CD14-positive monocyte (primary cell): ENCODE data around the gene MBD1. TPM values are rescaled to one million over a fixed set of nuclear protein-coding genes. Genes with fewer than 3 reads are reported as not detected.

Source experiments
- DNase-seq, 3 donors: peaks; one replicate each; pipeline ENCODE4 v3.0.0-alpha.2; 2011 to 2022
- H2AFZ ChIP-seq: 2 replicates; pipeline ENCODE4 v1.6.0; 2012; ENCODE audit warnings: mild to moderate bottlenecking, low read depth, low read length, inconsistent platforms; ENCODE audit not compliant: insufficient read depth, poor library complexity, severe bottlenecking
- H3K27ac ChIP-seq, 2 donors: 1 replicate in 1 of 2; 2 replicates in 1 of 2; pipeline ENCODE4 v1.5.1; 2012 to 2013; ENCODE audit warnings: low read length in 2 of 2, control low read depth in 1 of 2, inconsistent platforms in 1 of 2, low read depth in 1 of 2, mild to moderate bottlenecking in 1 of 2
- H3K27me3 ChIP-seq, 2 donors: one replicate each; pipeline versions ENCODE4 v1.6.0 to v1.6.1; 2011 to 2013; ENCODE audit warnings: low read length in 2 of 2; ENCODE audit not compliant: control insufficient read depth in 2 of 2, insufficient read depth in 2 of 2
- H3K36me3 ChIP-seq, 2 donors: replicated peaks in 1 of 2; 1 replicate in 1 of 2; 2 replicates in 1 of 2; pipeline versions ENCODE4 v1.5.1 to v1.6.1; 2012 to 2013; ENCODE audit warnings: low read length in 2 of 2, control low read depth in 1 of 2, inconsistent platforms in 1 of 2, mild to moderate bottlenecking in 1 of 2; ENCODE audit not compliant: insufficient read depth in 2 of 2, control insufficient read depth in 1 of 2
- H3K4me1 ChIP-seq, 2 donors: 1 replicate in 1 of 2; 2 replicates in 1 of 2; pipeline versions ENCODE4 v1.5.1 to v1.6.1; 2012 to 2013; ENCODE audit warnings: low read length in 2 of 2, control low read depth in 1 of 2, inconsistent platforms in 1 of 2, mild to moderate bottlenecking in 1 of 2, moderate library complexity in 1 of 2; ENCODE audit not compliant: insufficient read depth in 2 of 2, control insufficient read depth in 1 of 2
- H3K4me2 ChIP-seq: replicated peaks from 2 replicates; pipeline ENCODE3; 2012; ENCODE audit warnings: low read length, moderate library complexity, mild to moderate bottlenecking; ENCODE audit not compliant: poor library complexity, severe bottlenecking; ENCODE audit errors: extremely low read depth
- H3K4me3 ChIP-seq, 3 experiments: fragments of 200-600 bp in 1 of 3; sonication (generic) in 1 of 3; replicated peaks in 1 of 3; 1 replicate in 2 of 3; 2 replicates in 1 of 3; pipeline ENCODE4 v1.5.1; 2011 to 2013; ENCODE audit warnings: low read length in 3 of 3, mild to moderate bottlenecking in 3 of 3, control low read depth in 2 of 3, low read depth in 2 of 3, inconsistent platforms in 1 of 3, moderate library complexity in 1 of 3
- H3K79me2 ChIP-seq: 2 replicates; pipeline ENCODE4 v1.6.0; 2012; ENCODE audit warnings: mild to moderate bottlenecking, control low read depth, inconsistent platforms, low read length, moderate library complexity; ENCODE audit not compliant: insufficient read depth
- H3K9ac ChIP-seq: 2 replicates; pipeline ENCODE4 v1.6.0; 2017; ENCODE audit warnings: low read length, mild to moderate bottlenecking; ENCODE audit not compliant: insufficient read depth, poor library complexity, severe bottlenecking
- H3K9me3 ChIP-seq, 2 donors: replicated peaks in 1 of 2; 1 replicate in 1 of 2; 2 replicates in 1 of 2; pipeline versions ENCODE4 v1.5.1 to v1.6.1; 2012 to 2013; ENCODE audit warnings: low read length in 2 of 2, control low read depth in 1 of 2; ENCODE audit not compliant: control insufficient read depth in 1 of 2, insufficient read depth in 1 of 2
- H4K20me1 ChIP-seq: 2 replicates; pipeline ENCODE4 v1.6.0; 2012; ENCODE audit warnings: mild to moderate bottlenecking, low read length, control low read depth, moderate library complexity; ENCODE audit not compliant: insufficient read depth
- H3K27ac Mint-ChIP-seq, 7 donors: one replicate each; pipeline ENCODE4 v1.8.0; 2020; ENCODE audit warnings: mild to moderate bottlenecking in 7 of 7, mixed read lengths in 7 of 7, moderate library complexity in 6 of 7, inconsistent platforms in 2 of 7
- H3K27me3 Mint-ChIP-seq, 3 donors: one replicate each; pipeline ENCODE4 v1.8.0; 2021 to 2022; ENCODE audit warnings: low read depth in 3 of 3, mild to moderate bottlenecking in 3 of 3, mixed read lengths in 3 of 3, moderate library complexity in 3 of 3, inconsistent platforms in 1 of 3
- H3K36me3 Mint-ChIP-seq, 2 donors: one replicate each; pipeline ENCODE4 v1.8.0; 2020; ENCODE audit warnings: mixed read lengths in 2 of 2, inconsistent platforms in 1 of 2, mild to moderate bottlenecking in 1 of 2
- H3K4me1 Mint-ChIP-seq: one replicate; pipeline ENCODE4 v1.8.0; 2020; ENCODE audit warnings: mild to moderate bottlenecking, mixed read lengths
- H3K4me3 Mint-ChIP-seq, 2 donors: one replicate each; pipeline ENCODE4 v1.8.0; 2020; ENCODE audit warnings: mild to moderate bottlenecking in 2 of 2, mixed read lengths in 2 of 2, moderate library complexity in 1 of 2
- H3K9me3 Mint-ChIP-seq, 7 donors: one replicate each; pipeline ENCODE4 v1.8.0; 2020 to 2022; ENCODE audit warnings: mixed read lengths in 7 of 7, mild to moderate bottlenecking in 6 of 7, moderate library complexity in 6 of 7, inconsistent platforms in 2 of 7
- CTCF ChIP-seq: fragments of 200-600 bp; IDR thresholded peaks from one replicate; pipeline ENCODE4 v1.8.0; 2022; ENCODE audit warnings: antibody characterized with exemption, mild to moderate bottlenecking
- WGBS: methylation state at CpG from one replicate; pipeline ENCODE4 v1.1.5; 2013; ENCODE audit warnings: missing lambda C conversion rate; ENCODE audit not compliant: insufficient coverage; 5-methylcytosine and 5-hydroxymethylcytosine counted together
- intact Hi-C, 2 donors: fragments of 100-400 bp; cut with micrococcal nuclease; formaldehyde crosslinking; loops; one replicate each; pipeline versions ENCODE4 v1.15.0 to v1.15.1; 2023
- polyA plus RNA-seq, 3 donors: library from polyadenylated mRNA; depleted of rRNA in 1 of 3; unstranded in 2 of 3; stranded (reverse) in 1 of 3; fragments of 300-500 nt in 2 of 3; fragments of >200 nt in 1 of 3; fragmentation: Illumina TruSeq in 2 of 3; gene quantifications; 1 replicate in 2 of 3; 2 replicates in 1 of 3; pipeline ENCODE4 v1.2.3, GENCODE V29; 2012 to 2021

The MBD1 gene
- polyA plus RNA-seq, 3 donors = 13.2 to 88.6 (median 17.4) TPM

- Histone ChIP-seq H3K4me3 (no peak overlapping the region), H4K20me1 (no peaks in the 10 kb centered on the region), H3K36me3 (peaks cover 28 to 39% of the 10 kb centered on the region in 2 donors), H3K4me1 (peaks cover 40 to 68% of the 10 kb centered on the region in 2 donors), H3K9me3 (no peaks in the 10 kb centered on the region), H3K79me2 (peaks cover 31% of the 10 kb centered on the region), H3K27ac (peak overlapping the region in 1 of 2 donors; percentile 64), H2AFZ (no peak overlapping the region), H3K9ac (no peak overlapping the region), H3K4me2 (no peak overlapping the region), H3K27me3 (no peaks in the 10 kb centered on the region)
- WGBS = 96% methylated on average over 12 of the region's 13 CpGs
- intact Hi-C loops = loop anchor here (5.0 to 10.0 kb wide), 2 partner anchors 790 to 793 kb away; partner anchors contain the start of gene RPL17 (in 2 of the 2)
- Mint-ChIP-seq H3K4me3 (no peak overlapping the region), H3K27ac (peak overlapping the region; percentile 35 to 96 (median 89)), H3K27me3 (peaks cover 0 to 2% (median 0%) of the 10 kb centered on the region in 3 donors), H3K4me1 (peaks cover 56% of the 10 kb centered on the region), H3K36me3 (peaks cover 38 to 43% of the 10 kb centered on the region in 2 donors), H3K9me3 (peaks cover 0 to 4% (median 0%) of the 10 kb centered on the region in 7 donors)
- no peak for TF ChIP-seq CTCF
- no peak for DNase-seq
Observed at GRCh38 chr18:50285071-50285470, 3.7 kb upstream of the MBD1 start.

GRCh38 chr18:50284255-50284885 lies 3.0 kb upstream of the MBD1 start:
- WGBS = 85% methylated on average over 13 of the region's 15 CpGs
- intact Hi-C loops = loop anchor here (5.0 to 10.0 kb wide), 3 partner anchors 73 to 790 kb away; partner anchors contain the start of genes SKA1 (in 2 of the 2) and RPL17 (in 1 of the 2)

More at GRCh38 chr18:50284255-50284885, 3.0 kb upstream of the MBD1 start:
- H3K4me1 Mint-ChIP-seq = peaks cover 60% of the 10 kb centered on the region
- TF ChIP-seq CTCF = no peak
- peaks cover 39 to 43% of the 10 kb centered on the region in 2 donors for H3K36me3 Mint-ChIP-seq
- Histone ChIP-seq H3K79me2 (peaks cover 38% of the 10 kb centered on the region), H3K36me3 (peaks cover 29 to 46% of the 10 kb centered on the region in 2 donors), H4K20me1 (no peaks in the 10 kb centered on the region), H3K4me3 (no peak overlapping the region), H3K27ac (peak overlapping the region in 1 of 2 donors; percentile 64), H3K27me3 (no peaks in the 10 kb centered on the region), H3K9me3 (no peaks in the 10 kb centered on the region), H2AFZ (no peak overlapping the region), H3K9ac (no peak overlapping the region), H3K4me1 (peaks cover 44 to 74% of the 10 kb centered on the region in 2 donors), H3K4me2 (no peak overlapping the region)
- H3K27ac Mint-ChIP-seq = peak overlapping the region; percentile 82 to 96 (median 89)
- H3K9me3 Mint-ChIP-seq = peaks cover 0 to 4% (median 0%) of the 10 kb centered on the region in 7 donors
- peaks cover 0 to 2% (median 0%) of the 10 kb centered on the region in 3 donors for H3K27me3 Mint-ChIP-seq
- H3K4me3 Mint-ChIP-seq = peak overlapping the region in 1 of 2 donors; percentile 48
- peak; percentile 55 to 75 (median 66) for DNase-seq
